K562 (cell line): ENCODE measurements around the gene BTBD16. TPM values are rescaled to one million over a fixed set of nuclear protein-coding genes. Genes with fewer than 3 reads are reported as not detected.

ENCODE experiments used
- GATA2 ChIP-seq: sonication (generic); formaldehyde crosslinking; IDR thresholded peaks from 2 replicates; pipeline ENCODE4 v1.4.0; 2020; ENCODE audit warnings: mild to moderate bottlenecking, missing genetic modification reagents
- MEF2D ChIP-seq: conservative IDR thresholded peaks from 2 replicates; pipeline ENCODE4 v1.6.1; 2016; ENCODE audit warnings: low read depth, missing genetic modification characterization, missing compliant biosample characterization
- SMARCE1 ChIP-seq: fragments of 450-650 bp; IDR thresholded peaks from 2 replicates; pipeline ENCODE4 v1.7.1; 2016; ENCODE audit warnings: mild to moderate bottlenecking
- TRIM28 ChIP-seq: fragments of 450-650 bp; IDR thresholded peaks from 2 replicates; pipeline ENCODE4 v1.6.1; 2017
- ZC3H11A ChIP-seq: IDR thresholded peaks from 2 replicates; pipeline ENCODE4 v1.6.1; 2012; ENCODE audit warnings: low read depth, low read length, improper control_type of control experiment
- ZNF143 ChIP-seq: sonication (generic); formaldehyde crosslinking; IDR thresholded peaks from 2 replicates; pipeline ENCODE4 v1.9.0; 2022; ENCODE audit warnings: mild to moderate bottlenecking, missing genetic modification reagents
- ZNF780A ChIP-seq: fragments of 250-450 bp; sonication (Bioruptor Pico); IDR thresholded peaks from 2 replicates; pipeline ENCODE4 v1.5.0; 2021; ENCODE audit warnings: mild to moderate bottlenecking
- polyA plus RNA-seq, 8 experiments: library from polyadenylated mRNA; depleted of rRNA in 4 of 8; stranded (reverse) in 5 of 8; unstranded in 3 of 8; fragments of >200 nt; fragmentation: Nextera tagmentation in 2 of 8; fragmentation: Illumina TruSeq in 1 of 8; extraction: Ambion mirVana in 2 of 8; extraction: Trizol in 1 of 8; gene quantifications; 2 replicates each; pipeline versions ENCODE4 v1.2.1 to v1.2.3, GENCODE V29; 2011 to 2014; ENCODE audit warnings: inconsistent platforms in 1 of 8, missing spikeins in 1 of 8
- total RNA-seq, 7 experiments: library from RNA; depleted of rRNA in 6 of 7; stranded (reverse); fragments of >200 nt in 6 of 7; fragmentation: Illumina TruSeq in 2 of 7; extraction: Trizol in 2 of 7; gene quantifications; 2 replicates each; pipeline versions ENCODE4 v1.2.1 to v1.2.3, GENCODE V29; 2011 to 2021; ENCODE audit warnings: low replicate concordance in 1 of 7
- TF ChIP-seq, protein P1 (sequence below): fragments of 450-650 bp; IDR thresholded peaks from 2 replicates; pipeline ENCODE4 v1.6.1; 2017; ENCODE audit warnings: mild to moderate bottlenecking, moderate library complexity
- TF ChIP-seq, protein P2 (sequence below), 2 experiments: IDR thresholded peaks; 2 replicates each; pipeline ENCODE4 v1.6.1; 2012; ENCODE audit warnings: improper control_type of control experiment in 2 of 2, low read depth in 2 of 2, low read length in 2 of 2, borderline replicate concordance in 1 of 2
- TF ChIP-seq, protein P3 (sequence below), 3 experiments: fragments of 200-800 bp in 1 of 3; fragments of 250-450 bp in 1 of 3; fragments of 450-650 bp in 1 of 3; sonication (Bioruptor Pico) in 1 of 3; sonication (Bioruptor generic) in 1 of 3; formaldehyde crosslinking in 1 of 3; IDR thresholded peaks; 2 replicates each; pipeline versions ENCODE4 v1.6.1 to v1.8.0; 2016 to 2022; ENCODE audit warnings: mild to moderate bottlenecking in 2 of 3, missing genetic modification characterization in 2 of 3, missing compliant biosample characterization in 1 of 3, moderate library complexity in 1 of 3
- TF ChIP-seq, protein P4 (sequence below): fragments of 200-800 bp; sonication (Bioruptor generic); IDR thresholded peaks from 2 replicates; pipeline ENCODE4 v1.6.1; 2017; ENCODE audit warnings: missing genetic modification characterization, missing compliant biosample characterization

BTBD16 gene
- total and polyA plus RNA-seq, 9 of the 15 experiments (the other 6 are each of a cell fraction or from before 2014, with no cell fraction given): 0.11 TPM; not detected in 8

DNA sequence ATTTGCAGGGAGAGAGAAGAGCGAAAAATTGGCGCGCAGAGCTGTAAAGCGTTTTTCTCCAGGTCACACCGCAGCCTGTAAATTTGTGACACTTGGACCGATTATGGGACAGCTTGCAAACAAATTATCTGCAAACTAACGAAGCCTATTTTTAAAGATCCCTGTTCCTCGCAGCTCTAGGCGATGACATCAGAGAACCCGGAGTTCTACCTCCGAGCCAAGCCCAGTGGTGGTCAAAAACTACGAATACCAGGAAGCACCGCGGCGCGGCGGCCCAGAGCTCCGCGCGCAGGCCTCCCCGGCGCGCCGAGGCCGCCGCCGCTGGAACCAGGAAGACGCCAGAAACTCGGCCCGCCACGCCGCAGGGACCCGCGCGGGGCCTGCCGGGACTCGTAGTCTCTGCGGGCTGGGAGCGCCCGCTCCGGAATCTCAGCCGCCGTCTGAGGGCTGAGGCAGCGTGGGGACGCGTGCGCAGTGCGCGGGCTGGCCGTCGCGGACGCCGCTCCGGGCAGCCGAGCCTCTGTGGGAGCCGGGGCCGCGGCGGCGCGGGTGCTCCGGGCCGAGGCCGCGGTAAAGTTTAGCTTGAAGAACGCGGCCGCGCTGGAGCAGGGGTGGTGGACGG, 103.3 kb downstream of the BTBD16 start, which contains the start of gene PLEKHA1 (continued):
- TF ChIP-seq ZNF780A (CRISPR knock-in tag) (no peak), MEF2D (tag) (no peak), ZNF143 (peak; percentile 82), GATA2 (CRISPR knock-in tag) (no peak), ZC3H11A (no peak), TRIM28 (no peak), SMARCE1 (no peak)
- TF ChIP-seq, protein P1, sequence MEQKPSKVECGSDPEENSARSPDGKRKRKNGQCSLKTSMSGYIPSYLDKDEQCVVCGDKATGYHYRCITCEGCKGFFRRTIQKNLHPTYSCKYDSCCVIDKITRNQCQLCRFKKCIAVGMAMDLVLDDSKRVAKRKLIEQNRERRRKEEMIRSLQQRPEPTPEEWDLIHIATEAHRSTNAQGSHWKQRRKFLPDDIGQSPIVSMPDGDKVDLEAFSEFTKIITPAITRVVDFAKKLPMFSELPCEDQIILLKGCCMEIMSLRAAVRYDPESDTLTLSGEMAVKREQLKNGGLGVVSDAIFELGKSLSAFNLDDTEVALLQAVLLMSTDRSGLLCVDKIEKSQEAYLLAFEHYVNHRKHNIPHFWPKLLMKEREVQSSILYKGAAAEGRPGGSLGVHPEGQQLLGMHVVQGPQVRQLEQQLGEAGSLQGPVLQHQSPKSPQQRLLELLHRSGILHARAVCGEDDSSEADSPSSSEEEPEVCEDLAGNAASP: no peak
- TF ChIP-seq, protein P2, sequence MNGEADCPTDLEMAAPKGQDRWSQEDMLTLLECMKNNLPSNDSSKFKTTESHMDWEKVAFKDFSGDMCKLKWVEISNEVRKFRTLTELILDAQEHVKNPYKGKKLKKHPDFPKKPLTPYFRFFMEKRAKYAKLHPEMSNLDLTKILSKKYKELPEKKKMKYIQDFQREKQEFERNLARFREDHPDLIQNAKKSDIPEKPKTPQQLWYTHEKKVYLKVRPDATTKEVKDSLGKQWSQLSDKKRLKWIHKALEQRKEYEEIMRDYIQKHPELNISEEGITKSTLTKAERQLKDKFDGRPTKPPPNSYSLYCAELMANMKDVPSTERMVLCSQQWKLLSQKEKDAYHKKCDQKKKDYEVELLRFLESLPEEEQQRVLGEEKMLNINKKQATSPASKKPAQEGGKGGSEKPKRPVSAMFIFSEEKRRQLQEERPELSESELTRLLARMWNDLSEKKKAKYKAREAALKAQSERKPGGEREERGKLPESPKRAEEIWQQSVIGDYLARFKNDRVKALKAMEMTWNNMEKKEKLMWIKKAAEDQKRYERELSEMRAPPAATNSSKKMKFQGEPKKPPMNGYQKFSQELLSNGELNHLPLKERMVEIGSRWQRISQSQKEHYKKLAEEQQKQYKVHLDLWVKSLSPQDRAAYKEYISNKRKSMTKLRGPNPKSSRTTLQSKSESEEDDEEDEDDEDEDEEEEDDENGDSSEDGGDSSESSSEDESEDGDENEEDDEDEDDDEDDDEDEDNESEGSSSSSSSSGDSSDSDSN (IDR thresholded peaks at IDR 0.05; ENCODE audit: borderline replicate concordance in 1 of 2, low read depth in 2 of 2, low read length in 2 of 2): peak; percentile 45 to 71; a peak in 1 of 4 replicates
- TF ChIP-seq, protein P3, sequence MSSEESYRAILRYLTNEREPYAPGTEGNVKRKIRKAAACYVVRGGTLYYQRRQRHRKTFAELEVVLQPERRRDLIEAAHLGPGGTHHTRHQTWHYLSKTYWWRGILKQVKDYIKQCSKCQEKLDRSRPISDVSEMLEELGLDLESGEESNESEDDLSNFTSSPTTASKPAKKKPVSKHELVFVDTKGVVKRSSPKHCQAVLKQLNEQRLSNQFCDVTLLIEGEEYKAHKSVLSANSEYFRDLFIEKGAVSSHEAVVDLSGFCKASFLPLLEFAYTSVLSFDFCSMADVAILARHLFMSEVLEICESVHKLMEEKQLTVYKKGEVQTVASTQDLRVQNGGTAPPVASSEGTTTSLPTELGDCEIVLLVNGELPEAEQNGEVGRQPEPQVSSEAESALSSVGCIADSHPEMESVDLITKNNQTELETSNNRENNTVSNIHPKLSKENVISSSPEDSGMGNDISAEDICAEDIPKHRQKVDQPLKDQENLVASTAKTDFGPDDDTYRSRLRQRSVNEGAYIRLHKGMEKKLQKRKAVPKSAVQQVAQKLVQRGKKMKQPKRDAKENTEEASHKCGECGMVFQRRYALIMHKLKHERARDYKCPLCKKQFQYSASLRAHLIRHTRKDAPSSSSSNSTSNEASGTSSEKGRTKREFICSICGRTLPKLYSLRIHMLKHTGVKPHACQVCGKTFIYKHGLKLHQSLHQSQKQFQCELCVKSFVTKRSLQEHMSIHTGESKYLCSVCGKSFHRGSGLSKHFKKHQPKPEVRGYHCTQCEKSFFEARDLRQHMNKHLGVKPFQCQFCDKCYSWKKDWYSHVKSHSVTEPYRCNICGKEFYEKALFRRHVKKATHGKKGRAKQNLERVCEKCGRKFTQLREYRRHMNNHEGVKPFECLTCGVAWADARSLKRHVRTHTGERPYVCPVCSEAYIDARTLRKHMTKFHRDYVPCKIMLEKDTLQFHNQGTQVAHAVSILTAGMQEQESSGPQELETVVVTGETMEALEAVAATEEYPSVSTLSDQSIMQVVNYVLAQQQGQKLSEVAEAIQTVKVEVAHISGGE (CRISPR knock-in tag; IDR thresholded peaks at IDR 0.05): peak in 1 of 3 experiments; percentile 82; a peak in 2 of 6 replicates
- TF ChIP-seq, protein P4, sequence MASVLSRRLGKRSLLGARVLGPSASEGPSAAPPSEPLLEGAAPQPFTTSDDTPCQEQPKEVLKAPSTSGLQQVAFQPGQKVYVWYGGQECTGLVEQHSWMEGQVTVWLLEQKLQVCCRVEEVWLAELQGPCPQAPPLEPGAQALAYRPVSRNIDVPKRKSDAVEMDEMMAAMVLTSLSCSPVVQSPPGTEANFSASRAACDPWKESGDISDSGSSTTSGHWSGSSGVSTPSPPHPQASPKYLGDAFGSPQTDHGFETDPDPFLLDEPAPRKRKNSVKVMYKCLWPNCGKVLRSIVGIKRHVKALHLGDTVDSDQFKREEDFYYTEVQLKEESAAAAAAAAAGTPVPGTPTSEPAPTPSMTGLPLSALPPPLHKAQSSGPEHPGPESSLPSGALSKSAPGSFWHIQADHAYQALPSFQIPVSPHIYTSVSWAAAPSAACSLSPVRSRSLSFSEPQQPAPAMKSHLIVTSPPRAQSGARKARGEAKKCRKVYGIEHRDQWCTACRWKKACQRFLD (CRISPR knock-in tag): 0 out of 2 replicates have a peak, but pooled peaks have one; percentile 30
